Lower leg skin (tissue), 3 donors: ENCODE measurements around the gene PKP2.

Experiments
- POLR2A ChIP-seq, 2 donors: fragments of 450-650 bp; IDR thresholded peaks; one replicate each; pipeline ENCODE4 v1.6.1; 2016 to 2017; ENCODE audit warnings: antibody characterized with exemption in 2 of 2, mild to moderate bottlenecking in 1 of 2, moderate library complexity in 1 of 2
- TF ChIP-seq, protein P1 (sequence below), 3 donors: fragments of 450-650 bp; IDR thresholded peaks; one replicate each; pipeline ENCODE4 v1.5.1; 2016; ENCODE audit warnings: antibody characterized with exemption in 3 of 3, mild to moderate bottlenecking in 3 of 3, moderate library complexity in 2 of 3

DNA sequence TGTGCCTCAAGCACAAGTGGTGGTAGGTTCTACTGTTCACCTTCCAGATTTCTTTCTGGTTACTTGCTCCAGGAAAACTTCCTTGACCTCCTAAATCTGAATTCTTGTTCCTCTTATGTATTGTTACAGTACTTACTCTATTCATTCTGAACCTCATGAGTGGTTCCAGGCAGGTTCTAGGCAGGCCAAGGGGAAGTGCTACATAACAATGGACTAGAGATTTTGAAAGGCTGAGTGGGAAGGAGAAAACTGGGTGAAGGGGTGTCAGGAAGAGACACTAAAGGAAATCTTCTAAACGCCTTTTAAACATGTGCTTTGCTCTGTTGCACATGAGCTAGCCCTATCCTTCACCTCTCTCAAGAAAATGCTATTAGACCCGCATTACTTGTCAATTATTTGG, 142.5 kb downstream of the PKP2 start:
- TF ChIP-seq, protein P1, sequence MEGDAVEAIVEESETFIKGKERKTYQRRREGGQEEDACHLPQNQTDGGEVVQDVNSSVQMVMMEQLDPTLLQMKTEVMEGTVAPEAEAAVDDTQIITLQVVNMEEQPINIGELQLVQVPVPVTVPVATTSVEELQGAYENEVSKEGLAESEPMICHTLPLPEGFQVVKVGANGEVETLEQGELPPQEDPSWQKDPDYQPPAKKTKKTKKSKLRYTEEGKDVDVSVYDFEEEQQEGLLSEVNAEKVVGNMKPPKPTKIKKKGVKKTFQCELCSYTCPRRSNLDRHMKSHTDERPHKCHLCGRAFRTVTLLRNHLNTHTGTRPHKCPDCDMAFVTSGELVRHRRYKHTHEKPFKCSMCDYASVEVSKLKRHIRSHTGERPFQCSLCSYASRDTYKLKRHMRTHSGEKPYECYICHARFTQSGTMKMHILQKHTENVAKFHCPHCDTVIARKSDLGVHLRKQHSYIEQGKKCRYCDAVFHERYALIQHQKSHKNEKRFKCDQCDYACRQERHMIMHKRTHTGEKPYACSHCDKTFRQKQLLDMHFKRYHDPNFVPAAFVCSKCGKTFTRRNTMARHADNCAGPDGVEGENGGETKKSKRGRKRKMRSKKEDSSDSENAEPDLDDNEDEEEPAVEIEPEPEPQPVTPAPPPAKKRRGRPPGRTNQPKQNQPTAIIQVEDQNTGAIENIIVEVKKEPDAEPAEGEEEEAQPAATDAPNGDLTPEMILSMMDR (IDR thresholded peaks at IDR 0.05), result no peak
- no peak for TF ChIP-seq POLR2A (IDR thresholded peaks at IDR 0.05)
